Lower leg skin (tissue), 3 donors: ENCODE measurements around the gene GIT1.

Source experiments
- POLR2A ChIP-seq, 2 donors: fragments of 450-650 bp; IDR thresholded peaks; one replicate each; pipeline ENCODE4 v1.6.1; 2016 to 2017; ENCODE audit warnings: antibody characterized with exemption in 2 of 2, mild to moderate bottlenecking in 1 of 2, moderate library complexity in 1 of 2
- TF ChIP-seq, protein P1 (sequence below), 3 donors: fragments of 450-650 bp; IDR thresholded peaks; one replicate each; pipeline ENCODE4 v1.5.1; 2016; ENCODE audit warnings: antibody characterized with exemption in 3 of 3, mild to moderate bottlenecking in 3 of 3, moderate library complexity in 2 of 3

GRCh38 chr17:29582772-29583171 lies 6.7 kb downstream of the GIT1 start:
- TF ChIP-seq, protein P1, sequence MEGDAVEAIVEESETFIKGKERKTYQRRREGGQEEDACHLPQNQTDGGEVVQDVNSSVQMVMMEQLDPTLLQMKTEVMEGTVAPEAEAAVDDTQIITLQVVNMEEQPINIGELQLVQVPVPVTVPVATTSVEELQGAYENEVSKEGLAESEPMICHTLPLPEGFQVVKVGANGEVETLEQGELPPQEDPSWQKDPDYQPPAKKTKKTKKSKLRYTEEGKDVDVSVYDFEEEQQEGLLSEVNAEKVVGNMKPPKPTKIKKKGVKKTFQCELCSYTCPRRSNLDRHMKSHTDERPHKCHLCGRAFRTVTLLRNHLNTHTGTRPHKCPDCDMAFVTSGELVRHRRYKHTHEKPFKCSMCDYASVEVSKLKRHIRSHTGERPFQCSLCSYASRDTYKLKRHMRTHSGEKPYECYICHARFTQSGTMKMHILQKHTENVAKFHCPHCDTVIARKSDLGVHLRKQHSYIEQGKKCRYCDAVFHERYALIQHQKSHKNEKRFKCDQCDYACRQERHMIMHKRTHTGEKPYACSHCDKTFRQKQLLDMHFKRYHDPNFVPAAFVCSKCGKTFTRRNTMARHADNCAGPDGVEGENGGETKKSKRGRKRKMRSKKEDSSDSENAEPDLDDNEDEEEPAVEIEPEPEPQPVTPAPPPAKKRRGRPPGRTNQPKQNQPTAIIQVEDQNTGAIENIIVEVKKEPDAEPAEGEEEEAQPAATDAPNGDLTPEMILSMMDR (IDR thresholded peaks at IDR 0.05), result no peak
- TF ChIP-seq POLR2A (IDR thresholded peaks at IDR 0.05), result no peak
